Stimulated activated CD4-positive, alpha-beta T cell treated with anti-CD3 and anti-CD28 coated beads, Interleukin-1b, Interleukin-23, amount 100 ng/mL, for 4 hours (primary cell): Measurements from ENCODE around the gene RECK.
"Not testable (repeated sequence)": the region's sequence is repeated elsewhere in the genome, so short reads cannot be mapped to it uniquely, and the experiment has no call there.

Experiments used
- DNase-seq, 2 donors: peaks; one replicate each; pipeline ENCODE4 v3.0.0-alpha.2; 2020; ENCODE audit warnings: low read depth in 2 of 2

The RECK gene

DNA sequence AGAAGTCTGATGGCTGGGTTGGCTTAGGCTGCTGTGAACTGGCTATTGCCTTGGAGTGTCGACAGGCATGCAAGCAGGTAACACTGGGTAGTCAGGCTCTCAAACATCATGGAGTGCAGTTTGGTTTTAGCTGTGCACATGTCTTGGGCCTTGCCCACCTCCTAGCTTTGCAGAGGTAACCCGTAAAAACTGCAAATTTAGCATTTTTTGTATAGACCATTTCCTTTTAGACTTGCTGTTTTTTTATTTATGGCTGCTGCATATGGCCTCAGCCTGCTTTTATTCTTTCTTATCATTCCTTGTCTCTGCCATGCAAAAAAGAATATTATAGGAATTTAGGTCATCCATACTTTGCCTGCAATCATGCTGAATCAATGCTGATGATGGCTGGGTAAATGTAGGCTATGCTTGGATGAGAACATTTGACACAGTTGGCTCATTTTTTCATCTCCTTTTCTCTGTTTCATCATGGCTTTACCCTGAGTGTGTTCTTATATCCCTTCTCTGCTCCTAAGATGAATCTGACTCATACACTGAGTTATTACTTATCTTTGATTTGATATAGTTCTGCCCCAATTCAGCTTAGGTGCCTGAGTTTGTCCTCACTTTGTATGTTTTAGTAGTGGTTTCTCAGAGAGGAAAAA lies 27.2 kb downstream of the RECK start:
- DNase-seq, result no peak

DNA sequence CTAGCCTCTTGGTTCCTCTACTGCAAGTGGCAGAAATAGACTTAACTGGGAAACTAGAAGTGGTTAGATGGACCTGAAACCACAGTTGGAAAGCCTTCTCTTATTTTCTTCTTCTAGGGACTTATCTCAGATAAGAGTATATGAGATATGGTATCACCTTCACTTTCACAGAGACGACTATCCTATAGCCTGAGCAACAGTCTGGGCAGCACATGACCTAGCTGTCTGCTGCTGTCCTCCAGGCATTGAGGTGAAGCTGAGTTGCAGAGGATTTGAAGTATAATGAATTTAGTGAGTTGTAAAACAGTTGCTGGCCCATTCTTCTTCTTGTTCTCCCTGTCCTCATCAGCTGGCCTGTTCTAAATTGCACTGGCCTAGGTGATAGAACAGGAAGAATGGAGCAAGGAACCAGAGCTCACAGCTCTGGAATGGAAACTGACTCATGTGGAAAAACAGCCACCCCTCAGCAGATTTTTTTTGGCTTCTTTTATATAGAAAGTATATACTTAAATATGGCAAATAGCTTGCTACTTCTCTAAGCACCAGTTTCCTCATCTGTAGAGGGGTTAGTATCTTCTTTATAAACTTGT lies 27.8 kb downstream of the RECK start:
- no peak for DNase-seq

DNA sequence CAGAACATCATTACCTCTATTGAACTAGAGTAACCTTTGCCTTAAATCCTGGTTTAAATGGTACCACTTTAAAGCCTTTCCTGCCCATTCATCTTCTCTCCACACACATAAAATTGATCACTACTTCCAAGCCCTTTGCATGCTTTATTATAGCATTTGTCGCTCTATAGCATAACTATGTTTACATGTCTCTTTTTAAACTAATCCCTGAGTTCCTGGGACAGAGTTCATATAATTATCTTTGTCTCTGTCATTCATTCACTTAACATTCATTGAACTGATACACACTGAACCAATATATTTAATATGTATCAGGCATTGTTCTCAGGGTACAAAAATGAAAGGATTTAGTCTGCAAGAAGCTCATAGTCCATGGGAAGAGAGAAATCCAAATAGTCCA lies 37.3 kb downstream of the RECK start:
- no peak for DNase-seq

DNA sequence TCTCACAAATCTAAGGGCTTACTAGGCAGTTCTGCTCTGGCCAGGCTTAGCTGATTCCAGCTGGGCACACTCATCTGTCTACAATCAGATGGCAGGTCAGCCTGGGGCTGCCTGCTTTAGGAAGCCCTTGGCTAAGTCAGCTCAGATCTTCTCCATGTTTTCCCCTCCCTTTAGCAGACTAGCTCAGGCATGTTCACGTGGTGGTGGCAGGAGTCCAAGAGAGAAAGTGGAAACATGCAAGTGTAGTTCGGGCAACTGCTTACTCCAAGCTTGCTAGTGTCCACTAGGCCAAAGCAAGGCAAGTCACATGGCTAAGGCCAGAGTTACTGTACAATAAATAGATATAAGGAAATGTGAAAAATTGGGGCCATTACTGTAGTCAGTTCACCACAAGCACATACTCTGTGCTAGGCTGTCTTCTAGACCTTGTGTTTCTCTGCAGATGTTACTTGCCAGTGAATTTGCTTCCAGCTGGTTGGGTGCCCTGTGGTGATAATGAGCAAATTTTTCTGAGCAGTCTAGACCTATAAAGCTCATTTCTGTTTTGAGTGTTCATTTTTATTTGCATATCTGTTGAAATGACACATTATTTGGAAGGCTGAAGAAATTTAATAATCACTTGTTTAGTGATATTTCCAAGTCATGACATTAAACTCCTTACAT lies 38.3 kb downstream of the RECK start:
- DNase-seq, result no peak

DNA sequence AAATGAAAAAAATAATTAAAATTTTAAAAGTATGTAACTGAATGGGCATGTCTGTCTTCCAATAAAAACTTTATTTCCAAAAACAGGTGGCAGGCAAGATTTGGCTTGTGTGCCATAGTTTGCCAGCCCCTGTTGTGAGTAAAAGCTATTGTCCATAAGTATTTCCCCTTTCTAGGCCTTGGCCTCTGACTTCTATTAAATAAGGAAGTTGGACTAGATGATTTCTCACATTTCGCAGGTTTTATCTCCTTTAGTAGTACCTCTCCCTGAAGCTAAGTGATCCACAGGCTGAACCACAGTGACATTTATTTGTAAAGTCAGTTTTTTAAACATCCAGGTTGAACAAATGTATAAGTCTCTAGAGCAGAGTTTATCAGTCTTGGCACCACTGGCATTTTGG lies 41.3 kb downstream of the RECK start:
- DNase-seq, result no peak

DNA sequence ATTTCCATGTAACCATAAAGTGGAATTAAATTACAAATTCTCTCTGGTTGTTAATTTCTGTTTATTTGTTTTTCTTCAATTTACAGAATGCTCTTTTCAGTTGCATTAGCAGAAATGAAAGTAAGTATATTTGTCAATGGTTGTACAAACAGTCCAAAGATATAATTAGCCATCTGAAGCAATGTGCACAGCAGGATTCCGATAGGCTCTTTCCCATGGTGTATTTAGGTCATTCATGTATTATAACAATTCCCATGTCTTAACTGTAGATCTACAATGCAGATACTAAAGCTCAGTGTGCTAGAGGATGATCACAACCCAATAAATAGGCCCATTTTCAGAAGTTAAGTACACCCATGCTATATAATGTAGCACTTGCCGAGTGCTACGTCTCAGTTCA lies 43.8 kb downstream of the RECK start:
- no peak for DNase-seq

DNA sequence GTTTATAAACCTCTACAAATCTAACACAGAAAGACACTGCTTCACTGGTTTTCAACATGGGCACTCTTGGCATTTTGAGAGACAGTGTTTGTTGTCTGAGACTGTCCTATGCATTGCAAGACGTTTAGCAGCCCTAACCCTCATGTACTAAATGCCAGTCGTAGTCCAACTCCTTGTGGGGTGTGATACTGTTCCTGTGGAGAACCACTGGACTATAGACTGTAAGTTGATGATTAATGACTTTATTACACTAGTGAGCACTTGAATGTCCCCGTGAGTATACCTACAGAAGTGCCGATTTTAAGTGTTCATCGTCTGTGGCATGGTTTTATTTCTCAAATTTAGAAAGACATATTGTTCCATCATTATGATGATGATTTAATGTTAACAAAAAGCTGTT lies 46.2 kb downstream of the RECK start:
- DNase-seq, result no peak

DNA sequence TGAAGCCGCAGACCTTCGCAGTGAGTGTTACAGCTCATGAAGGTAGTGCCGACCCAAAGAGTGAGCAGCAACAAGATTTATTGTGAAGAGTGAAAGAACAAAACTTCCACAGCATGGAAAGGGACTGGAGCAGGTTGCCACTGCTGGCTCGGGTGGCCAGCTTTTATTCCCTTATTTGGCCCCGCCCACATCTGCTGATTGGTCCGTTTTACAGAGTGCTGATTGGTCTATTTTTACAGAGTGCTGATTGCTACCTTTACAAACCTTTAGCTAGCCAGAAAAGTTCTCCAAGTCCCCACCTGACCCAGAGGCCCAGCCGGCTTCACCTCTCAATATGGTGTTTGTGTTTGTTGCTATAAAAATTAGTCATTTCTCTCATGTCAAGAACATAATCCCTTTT lies 49.7 kb downstream of the RECK start:
- no peak for DNase-seq

DNA sequence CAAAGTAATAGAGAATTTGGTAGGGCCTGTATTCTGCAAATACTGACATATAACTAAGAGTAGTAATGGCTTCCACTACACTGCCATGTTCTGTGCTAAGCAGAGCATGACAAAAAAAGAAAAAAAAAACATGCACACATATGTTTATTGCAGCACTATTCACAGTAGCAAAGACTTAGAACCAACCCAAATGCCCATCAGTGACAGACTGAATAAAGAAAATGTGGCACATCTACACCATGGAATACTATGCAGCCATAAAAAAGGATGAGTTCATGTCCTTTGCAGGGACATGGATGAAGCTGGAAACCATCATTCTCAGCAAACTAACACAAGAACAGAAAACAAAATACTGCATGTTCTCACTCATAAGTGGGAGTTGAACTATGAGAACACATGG lies 50.3 kb downstream of the RECK start:
- not testable (repeated sequence) for DNase-seq

DNA sequence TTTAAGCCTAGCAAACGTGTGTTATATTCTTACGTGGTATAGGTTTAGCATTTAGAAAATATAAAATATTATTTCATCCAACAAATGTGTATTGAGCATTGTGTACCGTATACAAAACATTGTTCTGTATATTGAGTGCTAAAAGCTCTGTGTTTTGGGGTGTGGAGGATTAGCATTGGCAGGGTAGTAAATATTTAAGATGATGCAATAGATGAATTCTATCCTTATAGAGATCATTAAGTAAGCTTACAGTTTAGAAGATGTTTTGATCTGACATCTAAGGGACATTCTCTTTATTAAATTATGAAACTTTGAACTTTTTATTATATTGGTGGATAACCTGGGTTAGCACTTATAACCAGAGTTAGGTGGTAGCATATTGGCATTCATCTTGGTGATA lies 51.3 kb downstream of the RECK start:
- DNase-seq, result no peak

DNA sequence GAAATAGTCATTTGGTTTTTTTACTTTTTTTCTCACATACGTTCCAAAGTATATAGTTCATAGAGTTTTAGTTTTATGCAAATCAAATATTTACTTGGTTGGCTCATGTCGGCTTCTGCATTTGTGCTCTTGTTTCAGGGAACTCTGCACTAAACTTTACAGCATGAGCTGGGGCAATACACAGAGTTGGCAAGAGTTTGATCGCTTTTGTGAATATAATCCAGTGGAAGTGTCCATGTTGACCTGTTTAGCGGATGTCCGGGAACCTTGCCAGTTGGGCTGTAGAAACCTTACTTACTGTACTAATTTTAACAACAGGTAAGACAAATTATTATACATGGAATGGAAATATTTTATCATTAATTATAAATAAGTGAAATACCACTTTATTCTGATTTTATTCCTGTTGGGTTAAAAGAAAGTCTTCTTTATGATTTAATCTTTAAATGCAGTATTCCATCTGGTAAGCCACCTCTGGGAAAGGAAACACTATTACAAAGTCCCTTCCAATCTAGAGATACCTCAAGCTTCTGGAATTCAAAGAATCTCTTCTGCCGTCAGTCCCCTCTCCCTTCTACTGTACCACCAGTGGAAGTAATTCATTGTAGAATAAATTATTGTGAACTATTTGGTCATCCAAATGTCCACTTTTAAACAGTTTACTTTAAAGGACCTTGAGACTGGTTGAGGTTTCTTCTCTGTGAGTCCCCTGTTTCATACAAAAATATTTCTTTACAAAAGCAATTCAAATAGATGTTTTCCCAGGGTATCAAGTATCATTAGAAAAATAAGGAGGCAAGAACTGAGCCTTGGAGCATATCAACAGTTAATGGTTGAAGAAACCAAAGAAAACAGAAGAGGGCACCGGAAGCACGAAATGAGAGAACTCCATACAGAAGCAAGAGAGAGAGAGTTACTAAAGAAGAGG lies 54.6 kb downstream of the RECK start:
- DNase-seq, result no peak

DNA sequence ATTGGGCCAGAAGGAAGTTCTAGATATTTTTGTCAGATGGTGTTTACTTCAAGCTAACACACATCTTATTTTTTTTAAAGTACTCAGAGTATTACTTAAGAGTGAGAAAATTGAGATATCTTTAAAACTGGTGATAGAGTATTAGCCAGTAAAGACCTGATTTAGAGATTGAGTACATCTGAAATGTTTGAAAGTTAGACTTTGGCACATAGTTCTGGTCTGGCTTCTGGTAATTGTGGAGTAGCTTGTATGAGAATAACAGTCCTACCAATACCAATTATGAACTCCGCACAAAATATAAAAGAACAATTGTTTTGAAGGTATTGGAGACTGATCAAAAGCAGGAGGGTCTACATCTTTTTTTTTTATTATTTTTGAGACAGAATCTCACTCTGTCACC lies 55.3 kb downstream of the RECK start:
- DNase-seq, result no peak

DNA sequence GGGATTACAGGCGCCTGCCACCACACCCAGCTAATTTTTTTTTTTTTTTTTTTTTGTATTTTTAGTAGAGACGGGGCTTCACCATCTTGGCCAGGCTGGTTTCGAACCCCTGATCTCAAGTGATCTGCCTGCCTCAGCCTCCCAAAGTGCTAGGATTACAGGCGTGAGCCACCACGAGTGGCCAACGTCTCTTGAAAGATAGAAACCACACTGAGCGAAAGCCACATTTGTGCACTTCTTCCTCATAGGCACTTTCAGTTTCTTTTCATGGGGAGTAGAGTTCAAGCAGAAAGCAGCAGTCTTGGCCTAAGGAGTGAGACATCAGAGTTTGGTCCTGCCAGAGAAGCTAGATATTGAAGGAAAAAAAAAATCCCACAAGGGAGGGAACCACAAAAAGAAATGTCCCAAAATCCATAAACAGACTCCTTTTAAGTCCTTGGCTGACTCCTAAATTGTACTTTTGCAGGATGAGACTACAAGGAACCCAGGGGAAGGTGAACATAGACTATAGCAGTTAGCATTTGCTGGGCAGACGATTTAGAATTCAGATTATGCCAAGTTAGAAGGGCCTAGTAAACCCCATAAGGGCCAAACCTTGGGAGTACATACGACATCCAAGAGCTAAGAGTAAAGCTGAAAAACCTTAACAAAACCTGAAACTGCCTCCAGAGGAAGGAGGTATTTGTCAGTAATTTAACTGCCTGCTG lies 55.9 kb downstream of the RECK start:
- peak; percentile 6 to 29 for DNase-seq

DNA sequence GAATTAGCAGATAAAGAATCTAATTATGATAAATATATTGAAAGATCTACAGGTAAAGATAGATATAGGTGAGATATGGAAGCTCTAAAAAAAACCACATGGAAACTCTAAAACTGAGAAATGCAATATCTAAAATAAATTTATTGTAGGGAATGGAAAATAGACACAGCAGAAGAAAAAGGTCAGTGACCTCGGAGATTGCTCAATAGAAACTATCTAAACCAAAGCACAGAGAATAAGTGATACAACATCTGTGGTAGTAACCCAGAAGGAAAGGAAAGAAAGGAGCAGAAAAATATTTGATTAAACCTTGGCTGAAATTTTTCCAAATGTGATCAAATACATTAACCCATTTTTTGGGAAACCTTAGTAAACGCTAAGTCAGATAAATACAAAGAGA lies 56.7 kb downstream of the RECK start:
- no peak for DNase-seq

DNA sequence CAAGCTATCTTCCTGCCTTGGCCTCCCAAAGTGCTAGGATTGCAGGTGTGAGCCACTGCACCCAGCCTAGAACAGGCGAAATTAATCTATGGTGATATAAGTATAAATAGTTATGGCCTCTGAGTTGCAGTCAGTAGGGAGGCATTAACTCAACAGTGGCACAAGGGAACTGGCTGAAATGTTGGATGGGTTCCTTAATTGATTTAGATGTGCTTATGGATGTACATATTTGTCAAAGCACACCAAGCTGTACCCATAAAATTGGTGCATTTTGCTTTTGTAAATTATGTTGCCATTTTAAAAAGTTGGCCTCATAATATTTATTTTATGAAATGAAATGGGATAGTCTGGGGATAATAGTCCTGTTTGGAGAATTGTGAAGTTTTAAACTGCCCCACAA lies 63.0 kb downstream of the RECK start:
- DNase-seq, result no peak

DNA sequence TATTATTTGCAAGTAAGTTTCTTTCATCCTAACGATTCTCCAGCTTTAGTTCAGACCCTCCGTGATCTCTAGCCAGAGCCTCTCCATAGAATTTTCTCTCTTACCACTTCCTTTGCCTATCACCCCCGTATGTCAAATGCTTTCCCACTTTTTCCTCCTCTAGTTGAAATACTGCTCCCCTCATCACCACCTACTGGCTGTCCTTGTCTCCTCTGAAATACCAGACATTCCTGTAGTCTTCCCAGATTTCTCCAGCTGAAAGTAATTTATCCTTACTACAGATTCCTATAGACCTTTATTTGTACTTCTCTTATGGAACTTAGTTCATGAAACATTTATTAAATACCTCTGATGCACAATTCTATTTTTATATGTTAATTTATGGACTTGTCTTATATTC lies 63.8 kb downstream of the RECK start:
- no peak for DNase-seq

DNA sequence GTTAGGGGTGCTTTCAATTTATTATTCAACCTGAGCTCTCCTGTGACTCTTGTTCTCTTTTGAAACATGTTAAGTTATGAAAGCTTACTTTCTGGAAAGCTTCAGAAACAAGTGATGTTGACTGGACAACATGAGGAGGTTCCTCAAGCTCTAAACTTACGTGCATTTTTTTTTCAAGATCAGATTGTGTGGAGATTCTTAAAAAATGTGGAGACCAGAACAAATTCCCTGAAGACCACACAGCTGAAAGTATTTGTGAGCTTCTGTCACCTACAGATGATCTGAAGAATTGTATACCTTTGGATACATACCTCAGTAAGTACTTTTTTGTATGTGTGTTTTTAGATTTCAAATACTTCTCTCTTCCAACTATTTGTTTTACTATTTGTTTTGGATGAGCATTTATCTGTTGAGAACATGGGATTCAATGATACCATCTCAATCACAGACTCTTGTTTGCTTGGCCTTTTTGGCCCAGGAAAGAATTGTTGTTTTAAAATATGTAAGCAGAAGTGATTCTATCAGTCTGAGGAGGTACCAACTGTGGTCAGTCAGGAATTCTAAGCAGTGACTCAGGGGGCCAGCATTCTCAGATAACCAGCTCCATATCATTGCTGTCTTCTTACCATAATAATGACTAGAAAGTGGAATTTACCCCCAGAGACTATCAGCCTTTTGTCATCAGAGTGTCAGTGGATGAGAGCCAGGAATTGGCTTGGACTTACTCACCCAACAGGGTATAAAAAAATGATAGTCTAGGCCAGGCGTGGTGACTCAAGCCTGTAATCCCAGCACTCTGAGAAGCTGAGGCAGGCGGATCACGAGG lies 65.4 kb downstream of the RECK start:
- no peak for DNase-seq

DNA sequence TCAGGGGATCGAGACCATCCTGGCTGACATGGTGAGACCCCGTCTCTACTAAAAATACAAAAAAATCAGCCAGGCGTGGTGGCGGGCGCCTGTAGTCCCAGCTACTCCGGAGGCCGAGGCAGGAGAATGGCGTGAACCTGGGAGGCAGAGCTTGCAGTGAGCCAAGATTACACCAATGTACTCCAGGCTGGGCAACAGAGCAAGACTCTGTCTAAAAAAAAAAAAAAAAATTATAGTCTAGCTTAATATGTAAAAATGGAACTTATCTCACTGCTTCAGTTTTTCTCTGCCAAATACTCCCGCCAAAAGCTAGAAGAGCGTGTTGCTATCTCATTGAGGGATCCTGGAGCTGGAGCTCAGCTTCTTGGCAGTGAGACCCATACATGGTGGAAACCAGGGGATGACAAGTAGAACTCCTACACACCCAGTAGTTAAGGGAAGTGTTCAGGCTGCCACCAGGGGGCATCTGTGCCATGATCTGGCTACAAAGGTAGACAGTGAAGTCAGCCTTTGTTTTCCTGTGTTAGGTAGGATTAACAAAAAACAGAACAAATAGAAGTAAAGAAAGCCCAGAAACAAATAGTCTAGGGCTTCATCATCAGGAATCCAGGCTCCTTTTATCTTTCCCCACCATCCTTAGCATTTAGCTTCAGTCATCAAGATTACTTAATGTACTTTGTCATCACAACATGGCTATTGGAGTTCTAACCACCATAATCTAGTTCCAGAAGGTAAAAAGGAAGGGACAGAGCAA lies 66.2 kb downstream of the RECK start:
- DNase-seq, result peak; percentile 85 to 87

DNA sequence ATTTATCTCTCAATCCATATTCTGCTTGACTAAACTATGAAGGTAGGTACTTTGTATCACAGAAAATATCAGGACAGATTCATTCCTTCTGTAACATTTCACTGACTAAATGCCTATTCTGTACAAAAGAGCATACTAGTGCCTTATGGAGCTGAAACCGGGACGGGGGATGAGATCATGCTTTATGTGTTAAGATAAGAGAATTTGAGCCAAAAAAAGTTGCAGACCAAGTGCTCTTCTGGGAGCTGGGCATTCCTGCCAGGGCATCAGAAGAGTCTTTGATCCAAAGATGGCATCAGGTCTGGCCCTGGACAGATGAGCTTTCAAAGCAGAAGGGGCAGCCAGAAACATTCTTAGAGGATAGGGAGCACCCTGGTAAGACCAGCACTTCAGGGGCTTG lies 72.4 kb downstream of the RECK start:
- DNase-seq, result no peak

DNA sequence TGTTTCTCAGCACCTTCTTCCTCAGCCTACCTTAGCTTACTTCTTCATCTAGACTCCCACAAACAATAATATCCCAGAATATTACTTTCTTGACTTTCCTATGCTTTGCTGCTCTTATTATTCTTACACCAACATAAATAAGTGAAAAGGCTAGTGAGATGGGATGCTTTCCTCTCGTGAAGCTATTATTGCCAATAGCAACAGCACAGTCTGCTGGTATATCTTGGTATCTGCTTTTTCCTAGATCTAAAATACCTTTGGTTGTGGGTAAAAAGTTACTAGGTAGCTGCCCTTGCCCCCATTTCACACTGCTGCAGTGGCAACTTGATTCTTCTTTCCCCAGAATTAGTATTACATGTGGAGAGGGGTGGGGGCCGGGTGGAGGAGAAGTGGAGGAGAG lies 73.7 kb downstream of the RECK start:
- no peak for DNase-seq
